Activated naive CD8-positive, alpha-beta T cell treated with anti-CD3 and anti-CD28 coated beads, Interleukin-2, amount 50 U/mL, for 24 hours (primary cell): ENCODE data around the gene WBP2NL.

ENCODE experiments used
- ATAC-seq: fragments of 150-1000 bp; cut with Tn5 transposase; one replicate; pipeline ENCODE4 v1.10.0; 2021
- DNase-seq: peaks from one replicate; pipeline ENCODE4 v3.0.0; 2021
- H3K27ac Mint-ChIP-seq: one replicate; pipeline ENCODE4 v1.8.0; 2021; ENCODE audit warnings: mild to moderate bottlenecking, mixed read lengths
- H3K27me3 Mint-ChIP-seq: one replicate; pipeline ENCODE4 v1.8.0; 2021; ENCODE audit warnings: mixed read lengths
- H3K36me3 Mint-ChIP-seq: one replicate; pipeline ENCODE4 v1.8.0; 2021; ENCODE audit warnings: low read depth, mixed read lengths
- H3K4me1 Mint-ChIP-seq: one replicate; pipeline ENCODE4 v1.8.0; 2021; ENCODE audit warnings: mixed read lengths
- H3K4me3 Mint-ChIP-seq: one replicate; pipeline ENCODE4 v1.8.0; 2021; ENCODE audit warnings: mild to moderate bottlenecking, moderate library complexity, mixed read lengths
- H3K9me3 Mint-ChIP-seq: one replicate; pipeline ENCODE4 v1.8.0; 2021; ENCODE audit warnings: mixed read lengths

Gene WBP2NL

GRCh38 chr22:42035256-42035655, 36.7 kb downstream of the WBP2NL start:
- no peak overlapping the region for H3K27ac Mint-ChIP-seq
- H3K27me3 Mint-ChIP-seq: no peaks in the 10 kb centered on the region
- ATAC-seq (no peak), DNase-seq (no peak)
- H3K4me3 Mint-ChIP-seq: no peak overlapping the region
- peaks cover 17% of the 10 kb centered on the region for H3K9me3 Mint-ChIP-seq
- H3K4me1 Mint-ChIP-seq: peaks cover 16% of the 10 kb centered on the region
- H3K36me3 Mint-ChIP-seq: peaks cover 6% of the 10 kb centered on the region

- Mint-ChIP-seq H3K27ac (no peak overlapping the region), H3K9me3 (peaks cover 24% of the 10 kb centered on the region), H3K4me3 (no peak overlapping the region), H3K27me3 (no peaks in the 10 kb centered on the region), H3K4me1 (no peaks in the 10 kb centered on the region), H3K36me3 (peaks cover 10% of the 10 kb centered on the region)
- DNase-seq (no peak), ATAC-seq (no peak)
Measured at GRCh38 chr22:42039271-42039670, 40.7 kb downstream of the WBP2NL start.

- Mint-ChIP-seq H3K4me1 (no peaks in the 10 kb centered on the region), H3K27ac (no peak overlapping the region), H3K36me3 (peaks cover 8% of the 10 kb centered on the region), H3K4me3 (no peak overlapping the region), H3K9me3 (peaks cover 19% of the 10 kb centered on the region), H3K27me3 (no peaks in the 10 kb centered on the region)
- DNase-seq: no peak
- no peak for ATAC-seq
Measured at GRCh38 chr22:42041784-42042183, 43.2 kb downstream of the WBP2NL start.

GRCh38 chr22:42050641-42051180, 52.1 kb downstream of the WBP2NL start:
- Mint-ChIP-seq H3K9me3 (no peaks in the 10 kb centered on the region), H3K36me3 (no peaks in the 10 kb centered on the region), H3K27ac (no peak overlapping the region), H3K27me3 (no peaks in the 10 kb centered on the region), H3K4me3 (no peak overlapping the region), H3K4me1 (no peaks in the 10 kb centered on the region)
- ATAC-seq (no peak), DNase-seq (no peak)

- Mint-ChIP-seq H3K36me3 (peaks cover 8% of the 10 kb centered on the region), H3K27me3 (no peaks in the 10 kb centered on the region), H3K27ac (no peak overlapping the region), H3K4me3 (no peak overlapping the region), H3K9me3 (peaks cover 13% of the 10 kb centered on the region), H3K4me1 (no peaks in the 10 kb centered on the region)
- no peak for DNase-seq
- ATAC-seq: no peak
Measured at GRCh38 chr22:42052765-42053164, 54.2 kb downstream of the WBP2NL start.

GRCh38 chr22:42056757-42057511, 58.3 kb downstream of the WBP2NL start:
- DNase-seq: no peak
- ATAC-seq: no peak
- H3K9me3 Mint-ChIP-seq: peaks cover 19% of the 10 kb centered on the region

GRCh38 chr22:42060489-42060888, 61.9 kb downstream of the WBP2NL start:
- H3K27ac Mint-ChIP-seq: no peak overlapping the region
- DNase-seq: no peak
- H3K4me1 Mint-ChIP-seq: no peaks in the 10 kb centered on the region
- H3K27me3 Mint-ChIP-seq: no peaks in the 10 kb centered on the region
- ATAC-seq: no peak
- H3K36me3 Mint-ChIP-seq: peaks cover 38% of the 10 kb centered on the region
- H3K4me3 Mint-ChIP-seq: no peak overlapping the region
- H3K9me3 Mint-ChIP-seq: peaks cover 19% of the 10 kb centered on the region

More at GRCh38 chr22:42056757-42057511, 58.3 kb downstream of the WBP2NL start:
- Mint-ChIP-seq H3K27ac (no peak overlapping the region), H3K4me3 (no peak overlapping the region), H3K36me3 (peaks cover 32% of the 10 kb centered on the region), H3K27me3 (no peaks in the 10 kb centered on the region), H3K4me1 (no peaks in the 10 kb centered on the region)

- no peaks in the 10 kb centered on the region for H3K27me3 Mint-ChIP-seq
- ATAC-seq (peak; percentile 36), DNase-seq (no peak)
- H3K9me3 Mint-ChIP-seq: peaks cover 19% of the 10 kb centered on the region
- H3K27ac Mint-ChIP-seq: no peak overlapping the region
- peaks cover 38% of the 10 kb centered on the region for H3K36me3 Mint-ChIP-seq
- H3K4me1 Mint-ChIP-seq: no peaks in the 10 kb centered on the region
- H3K4me3 Mint-ChIP-seq: no peak overlapping the region
Measured at GRCh38 chr22:42061041-42061440, 62.5 kb downstream of the WBP2NL start.

GRCh38 chr22:42062506-42063170, 64.0 kb downstream of the WBP2NL start:
- Mint-ChIP-seq H3K27me3 (no peaks in the 10 kb centered on the region), H3K9me3 (peaks cover 6% of the 10 kb centered on the region), H3K36me3 (peaks cover 32% of the 10 kb centered on the region), H3K27ac (no peak overlapping the region), H3K4me3 (no peak overlapping the region), H3K4me1 (no peaks in the 10 kb centered on the region)
- DNase-seq: no peak
- ATAC-seq: no peak

- H3K36me3 Mint-ChIP-seq: peaks cover 17% of the 10 kb centered on the region
- H3K27me3 Mint-ChIP-seq: no peaks in the 10 kb centered on the region
- no peak overlapping the region for H3K27ac Mint-ChIP-seq
Measured at GRCh38 chr22:42064629-42065028, 66.0 kb downstream of the WBP2NL start.

GRCh38 chr22:42065438-42066125, 67.0 kb downstream of the WBP2NL start:
- Mint-ChIP-seq H3K4me1 (peaks cover 5% of the 10 kb centered on the region), H3K27me3 (no peaks in the 10 kb centered on the region), H3K27ac (no peak overlapping the region), H3K36me3 (peaks cover 13% of the 10 kb centered on the region), H3K9me3 (no peaks in the 10 kb centered on the region), H3K4me3 (no peak overlapping the region)
- DNase-seq: no peak
- no peak for ATAC-seq

More at GRCh38 chr22:42064629-42065028, 66.0 kb downstream of the WBP2NL start:
- DNase-seq: no peak
- no peak for ATAC-seq
- Mint-ChIP-seq H3K4me3 (no peak overlapping the region), H3K4me1 (no peaks in the 10 kb centered on the region), H3K9me3 (no peaks in the 10 kb centered on the region)

- Mint-ChIP-seq H3K27me3 (no peaks in the 10 kb centered on the region), H3K36me3 (peaks cover 9% of the 10 kb centered on the region), H3K4me1 (peaks cover 11% of the 10 kb centered on the region), H3K9me3 (no peaks in the 10 kb centered on the region), H3K4me3 (no peak overlapping the region), H3K27ac (no peak overlapping the region)
- DNase-seq: no peak
- no peak for ATAC-seq
Measured at GRCh38 chr22:42066126-42066761, 67.7 kb downstream of the WBP2NL start.

GRCh38 chr22:42066937-42067336, 68.3 kb downstream of the WBP2NL start:
- DNase-seq: no peak
- H3K27ac Mint-ChIP-seq: no peak overlapping the region
- peaks cover 9% of the 10 kb centered on the region for H3K36me3 Mint-ChIP-seq
- H3K4me1 Mint-ChIP-seq: peaks cover 17% of the 10 kb centered on the region
- H3K4me3 Mint-ChIP-seq: no peak overlapping the region
- H3K9me3 Mint-ChIP-seq: no peaks in the 10 kb centered on the region
- H3K27me3 Mint-ChIP-seq: no peaks in the 10 kb centered on the region
- no peak for ATAC-seq

- Mint-ChIP-seq H3K4me3 (no peak overlapping the region), H3K27ac (no peak overlapping the region), H3K36me3 (peaks cover 6% of the 10 kb centered on the region), H3K9me3 (no peaks in the 10 kb centered on the region), H3K27me3 (no peaks in the 10 kb centered on the region), H3K4me1 (peaks cover 17% of the 10 kb centered on the region)
- DNase-seq (no peak), ATAC-seq (no peak)
Measured at GRCh38 chr22:42067671-42068251, 69.2 kb downstream of the WBP2NL start.
